ENCODE results near the gene HOXD13. TPM values are rescaled to one million over a fixed set of nuclear protein-coding genes. Genes with fewer than 3 reads are reported as not detected.

HOXD13 gene
- total RNA-seq, 2 donors from 2014 or later, result 0.14 to 0.15 TPM

DNA sequence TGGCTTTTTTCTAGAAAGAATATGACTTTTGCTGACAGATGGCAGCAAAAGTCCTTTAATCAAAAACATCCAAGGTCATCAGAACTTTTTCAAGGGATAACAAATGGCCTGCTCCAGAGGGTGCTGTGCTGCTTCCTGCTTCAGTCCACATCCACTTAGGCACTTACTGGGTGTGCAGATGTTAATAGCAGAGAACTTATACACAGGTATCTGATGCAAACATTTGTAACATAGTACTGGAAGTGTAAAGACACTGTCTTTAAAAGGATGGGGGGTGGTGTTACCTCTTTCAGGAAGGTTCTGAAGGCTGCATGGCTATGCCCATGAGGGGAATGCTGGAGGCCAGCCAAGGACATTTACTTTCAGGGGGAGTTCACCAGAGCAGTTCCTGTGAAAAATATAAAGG, 42.5 kb downstream of the HOXD13 start:
- DNase-seq, result peak in 1 of 2 donors; percentile 22
- intact Hi-C loops (cut with DNase I, micrococcal nuclease), result no loop called here
- no peak for ATAC-seq

DNA sequence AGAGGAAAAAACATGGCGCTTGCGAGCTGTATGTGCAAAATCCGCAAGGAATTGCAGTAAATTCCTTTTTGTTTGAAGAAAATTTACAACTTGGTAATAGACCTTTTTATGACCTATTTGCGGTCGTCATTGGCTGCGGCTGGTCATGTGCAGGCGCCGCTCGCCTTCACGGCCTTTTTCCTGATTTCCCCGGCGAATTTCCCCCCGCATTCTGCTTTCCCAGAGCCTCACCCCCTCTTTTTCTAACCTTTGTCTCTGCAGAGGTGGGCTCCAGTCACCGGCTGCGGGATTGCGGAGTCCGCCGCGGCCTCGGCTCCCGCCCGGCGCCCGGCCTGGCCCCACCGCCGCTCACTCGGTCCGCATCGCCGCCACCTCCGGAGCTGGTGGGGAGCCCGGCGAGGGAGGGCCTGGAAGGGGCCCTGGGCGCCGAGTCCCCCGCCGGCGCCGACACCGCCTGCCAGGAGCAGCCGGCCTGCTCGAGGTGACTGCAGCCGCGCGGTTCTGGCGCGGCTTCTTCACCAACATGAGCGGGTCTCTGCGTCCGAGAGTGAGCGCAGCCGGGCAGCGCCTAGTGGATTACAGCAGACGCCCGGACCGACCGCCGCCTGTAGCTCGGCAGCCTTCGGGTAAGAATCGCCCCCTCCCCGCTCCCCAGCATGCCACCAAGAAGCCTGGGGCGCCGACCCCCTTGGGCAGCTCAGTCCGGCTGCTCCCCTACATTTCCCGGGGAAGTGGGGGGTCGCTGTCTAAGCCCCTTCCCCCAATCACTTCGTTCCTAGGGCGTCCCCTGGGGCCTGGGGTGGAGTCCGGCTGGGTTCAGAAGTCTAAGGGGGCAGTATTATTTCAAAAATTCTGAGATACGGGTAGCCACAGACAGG, 44.1 kb downstream of the HOXD13 start:
- ATAC-seq (peak; percentile 59), DNase-seq (peak; percentile 53 to 69)
- intact Hi-C loops (cut with DNase I, micrococcal nuclease), result no loop called here

DNA sequence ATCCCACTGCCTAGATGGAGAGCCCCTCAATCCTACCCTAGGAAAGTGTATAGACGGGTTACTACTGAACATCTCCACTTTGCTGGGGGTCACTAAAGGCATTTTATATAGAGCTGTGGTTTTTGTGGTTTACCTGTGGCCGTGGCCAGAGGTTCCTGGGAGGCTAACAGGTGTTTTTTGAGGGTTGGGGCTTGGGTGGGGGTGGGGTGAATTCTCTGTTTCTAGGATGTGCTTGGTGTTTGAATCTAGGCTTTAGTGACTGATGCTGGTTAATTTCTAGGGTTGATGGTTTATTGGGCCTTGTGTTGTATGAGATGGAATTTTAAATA, 44.7 kb downstream of the HOXD13 start:
- intact Hi-C loops (cut with DNase I, micrococcal nuclease), result no loop called here
- ATAC-seq (no peak), DNase-seq (no peak)

DNA sequence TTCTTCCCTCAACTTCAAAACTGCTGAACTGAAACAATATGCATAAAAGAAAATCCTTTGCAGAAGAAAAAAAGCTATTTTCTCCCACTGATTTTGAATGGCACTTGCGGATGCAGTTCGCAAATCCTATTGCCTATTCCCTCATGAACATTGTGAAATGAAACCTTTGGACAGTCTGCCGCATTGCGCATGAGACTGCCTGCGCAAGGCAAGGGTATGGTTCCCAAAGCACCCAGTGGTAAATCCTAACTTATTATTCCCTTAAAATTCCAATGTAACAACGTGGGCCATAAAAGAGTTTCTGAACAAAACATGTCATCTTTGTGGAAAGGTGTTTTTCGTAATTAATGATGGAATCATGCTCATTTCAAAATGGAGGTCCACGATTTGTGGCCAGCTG, 45.4 kb downstream of the HOXD13 start:
- intact Hi-C loops (cut with DNase I, micrococcal nuclease), result no loop called here
- no peak for ATAC-seq
- peak in 1 of 2 donors; percentile 26 for DNase-seq

DNA sequence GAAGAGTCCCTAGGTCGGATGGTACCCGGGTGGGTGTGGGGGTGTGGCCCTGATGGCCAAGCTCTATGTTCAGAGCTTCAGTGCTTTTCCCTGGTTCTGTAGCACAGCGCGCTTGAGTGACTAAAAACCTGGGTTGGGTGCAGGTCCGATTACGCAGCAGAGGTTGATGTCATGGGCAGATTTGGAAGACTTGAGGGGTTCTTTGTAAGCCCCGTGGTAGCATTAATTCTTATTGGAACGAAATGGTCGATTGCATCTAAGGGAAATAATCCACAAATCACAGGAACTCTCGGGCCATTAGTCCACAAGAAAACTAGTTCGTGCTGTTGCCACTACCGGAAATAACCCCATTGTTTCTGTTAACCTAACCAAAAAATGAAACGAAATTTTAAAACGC, 46.0 kb downstream of the HOXD13 start:
- intact Hi-C loops (cut with DNase I, micrococcal nuclease), result no loop called here
- peak in 1 of 2 donors; percentile 35 for DNase-seq
- no peak for ATAC-seq

- DNase-seq, result peak in 1 of 2 donors; percentile 35
- ATAC-seq, result no peak
- intact Hi-C loops (cut with DNase I, micrococcal nuclease), result no loop called here
Observed at GRCh38 chr2:176138923-176139660, 46.6 kb downstream of the HOXD13 start.

DNA sequence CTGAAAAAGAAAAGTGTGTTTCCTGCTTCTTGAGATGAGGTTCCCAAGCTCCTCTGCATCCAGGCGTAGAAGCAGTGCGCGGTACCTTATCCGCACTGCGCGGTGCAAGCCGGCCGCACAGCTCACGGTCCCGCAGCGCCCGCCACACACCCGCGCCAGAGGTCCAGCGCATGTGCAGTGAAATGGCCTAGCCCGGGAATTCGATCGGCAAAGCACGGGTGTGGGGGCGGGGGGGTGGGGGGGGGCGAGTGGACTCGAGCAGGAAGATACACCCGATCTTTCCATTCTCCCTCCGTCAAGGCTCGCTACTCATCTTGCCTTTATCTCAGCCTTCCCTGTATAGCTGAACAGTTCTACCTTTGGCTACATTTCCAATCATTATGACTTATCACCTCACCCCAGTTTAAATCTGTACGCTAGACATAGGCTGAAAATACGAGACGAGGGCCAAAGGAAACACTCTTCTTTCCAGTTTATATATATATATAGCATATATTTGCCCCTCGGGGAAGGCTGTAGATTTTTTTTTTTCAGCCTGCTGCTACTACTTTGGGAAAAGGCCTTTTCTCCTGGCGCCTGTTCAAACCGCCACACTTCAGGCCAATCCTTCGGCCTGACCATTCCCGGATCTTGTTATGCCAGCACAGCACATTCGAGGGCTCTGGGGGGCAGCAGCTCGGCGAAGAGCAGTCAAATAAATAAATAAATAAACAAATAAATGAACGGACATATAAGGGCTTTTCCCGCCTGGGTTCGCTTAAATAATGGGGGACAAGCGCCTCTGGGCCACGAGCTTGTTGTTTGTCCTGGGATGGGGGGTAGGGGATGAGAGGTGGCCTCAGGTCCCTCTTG, 47.4 kb downstream of the HOXD13 start:
- DNase-seq (peak in 1 of 2 donors; percentile 38), ATAC-seq (no peak)
- intact Hi-C loops (cut with DNase I, micrococcal nuclease), result loop anchor here (2.0 to 10.0 kb wide), 7 partner anchors 125 to 497 kb away; partner anchors contain the start of gene MTX2 (in 1 of the 2)

DNA sequence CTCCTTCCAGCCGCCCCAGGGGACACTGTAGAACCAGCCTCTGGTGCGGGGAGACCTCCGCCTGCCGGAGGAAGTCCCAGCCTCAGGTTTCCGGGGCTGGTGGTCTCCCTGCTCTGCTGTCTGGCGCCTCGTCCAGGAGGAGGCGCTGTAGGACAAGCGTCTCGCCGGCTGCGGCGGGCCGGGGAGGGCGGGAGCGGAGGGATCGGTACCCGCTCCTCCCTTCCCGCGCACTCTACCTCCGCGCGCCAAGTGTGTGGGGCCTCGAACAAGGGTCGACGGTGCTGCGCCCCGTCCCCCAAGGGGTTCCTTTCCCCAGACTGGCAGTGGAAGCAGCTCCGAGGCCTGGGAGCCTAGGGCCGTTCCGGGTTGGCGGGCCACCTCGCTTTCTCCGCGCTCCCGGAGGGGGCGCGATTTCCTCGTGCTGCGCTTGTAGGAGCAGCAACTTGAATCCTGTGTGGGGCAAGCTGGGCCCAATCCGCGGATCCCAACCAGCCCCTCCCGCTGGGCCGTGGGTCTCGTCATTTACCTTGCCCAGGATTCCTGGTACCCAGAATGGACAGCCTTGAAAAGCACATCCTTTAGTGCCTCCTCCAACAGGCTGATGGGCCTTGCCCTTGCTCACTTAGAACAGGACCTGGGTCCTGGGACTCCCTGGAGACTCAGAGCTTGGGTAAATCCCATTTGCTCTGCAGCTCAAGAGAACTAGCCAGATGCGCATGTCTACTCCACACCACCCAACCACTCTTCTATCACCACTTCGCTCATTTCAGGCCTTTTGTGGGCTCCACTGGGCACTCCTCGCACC, 48.2 kb downstream of the HOXD13 start:
- intact Hi-C loops (cut with DNase I, micrococcal nuclease), result loop anchor here (2.0 to 10.0 kb wide), 7 partner anchors 124 to 497 kb away; partner anchors contain the start of gene MTX2 (in 1 of the 2)
- peak; percentile 60 to 81 for DNase-seq
- ATAC-seq, result peak; percentile 69

GRCh38 chr2:176142281-176142680, 49.8 kb downstream of the HOXD13 start:
- DNase-seq (no peak), ATAC-seq (no peak)
- intact Hi-C loops (cut with DNase I, micrococcal nuclease), result loop anchor here (5.0 to 10.0 kb wide), 5 partner anchors 123 to 495 kb away; partner anchors contain the start of gene MTX2 (in 1 of the 2)

Other genes starting within 250 kb of the HOXD13 start
- gene LNPK, start 90.5 kb upstream of the HOXD13 start, total RNA-seq, result 10 to 100 TPM; 41.5 to 41.9 TPM
- gene EVX2, start 8.8 kb upstream of the HOXD13 start, total RNA-seq, result not detected
- gene HOXD12, start 7.1 kb downstream of the HOXD13 start, total RNA-seq, result not detected
- 1 to 10 TPM in 1 of 2 donors, under 1 TPM in 1; 0.37 to 4.2 TPM for gene HOXD11, start 14.6 kb downstream of the HOXD13 start, total RNA-seq
- gene HOXD10, start 24.1 kb downstream of the HOXD13 start, total RNA-seq, result 10 to 100 TPM in 1 of 2 donors, 1 to 10 TPM in 1; 1.0 to 14.8 TPM
- gene HOXD9, start 30.0 kb downstream of the HOXD13 start, total RNA-seq, result 1 to 10 TPM; 1.4 to 5.8 TPM
- 1 to 10 TPM; 6.2 to 9.8 TPM for gene HOXD8, start 37.0 kb downstream of the HOXD13 start, total RNA-seq
- gene HOXD4, start 58.8 kb downstream of the HOXD13 start, total RNA-seq, result 1 to 10 TPM; 3.8 to 9.7 TPM
- gene HOXD3, start 64.6 kb downstream of the HOXD13 start, total RNA-seq, result 1 to 10 TPM; 3.8 to 9.5 TPM
- 1 to 10 TPM; 3.5 to 6.9 TPM for gene HOXD1, start 95.9 kb downstream of the HOXD13 start, total RNA-seq
- 10 to 100 TPM; 31.1 to 34.0 TPM for gene MTX2, start 176.7 kb downstream of the HOXD13 start, total RNA-seq